NT2/D1 (cell line): ENCODE data around the gene RNF2.

Experiments
- SUZ12 ChIP-seq: IDR thresholded peaks from 2 replicates; pipeline ENCODE4 v1.6.1; 2011; ENCODE audit not compliant: insufficient read length, insufficient read depth; ENCODE audit errors: extremely low read depth
- YY1 ChIP-seq: IDR thresholded peaks from 2 replicates; pipeline ENCODE4 v1.6.1; 2011; ENCODE audit not compliant: insufficient read length, insufficient read depth

GRCh38 chr1:185108321-185108720, 63.0 kb downstream of the RNF2 start:
- TF ChIP-seq YY1 (no peak), SUZ12 (no peak)
